Stimulated activated naive CD4-positive, alpha-beta T cell (primary cell): ENCODE data around the gene DPEP2NB.
"Not testable (repeated sequence)": the region's sequence is repeated elsewhere in the genome, so short reads cannot be mapped to it uniquely, and the experiment has no call there.

Experiments used
- DNase-seq, 6 experiments: peaks; one replicate each; lab custom pipeline; 2025; lab: John Stamatoyannopoulos, UW

DPEP2NB gene

DNA sequence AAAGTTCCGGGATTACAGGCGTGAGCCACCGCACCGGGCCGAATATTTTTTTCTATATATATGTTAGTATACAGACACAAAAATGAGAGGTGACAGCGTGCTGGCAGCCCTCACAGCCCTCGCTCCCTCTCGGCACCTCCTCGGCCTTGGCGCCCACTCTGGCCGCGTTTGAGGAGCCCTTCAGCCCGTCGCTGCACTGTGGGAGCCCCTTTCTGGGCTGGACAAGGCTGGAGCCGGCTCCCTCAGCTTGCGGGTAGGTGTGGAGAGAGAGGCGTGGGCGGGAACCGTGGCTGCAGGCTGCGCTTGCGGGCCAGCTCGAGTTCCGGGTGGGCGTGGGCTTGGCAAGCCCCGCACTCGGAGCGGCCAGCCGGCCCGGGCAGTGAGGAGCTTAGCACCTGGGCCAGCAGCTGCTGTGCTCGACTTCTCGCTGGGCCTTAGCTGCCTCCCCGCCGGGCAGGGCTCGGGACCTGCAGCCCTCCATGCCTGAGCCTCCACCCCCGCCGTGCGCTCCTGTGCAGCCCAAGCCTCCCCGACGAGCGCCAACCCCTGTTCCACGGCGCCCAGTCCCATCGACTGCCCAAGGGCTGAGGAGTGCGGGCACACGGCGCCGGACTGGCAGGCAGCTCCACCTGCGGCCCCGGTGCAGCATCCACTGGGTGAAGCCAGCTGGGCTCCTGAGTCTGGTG lies 33.6 kb downstream of the DPEP2NB start:
- DNase-seq: no peak

GRCh38 chr16:67979955-67980678 lies 35.6 kb downstream of the DPEP2NB start, which contains the start of gene DPEP3:
TSS of gene DPEP3 (minus strand) at chr16:67980499. CDS start at chr16:67980380, 119 bp downstream.
- no peak for DNase-seq

GRCh38 chr16:67977469-67978227 lies 38.1 kb downstream of the DPEP2NB start:
- DNase-seq: no peak

DNA sequence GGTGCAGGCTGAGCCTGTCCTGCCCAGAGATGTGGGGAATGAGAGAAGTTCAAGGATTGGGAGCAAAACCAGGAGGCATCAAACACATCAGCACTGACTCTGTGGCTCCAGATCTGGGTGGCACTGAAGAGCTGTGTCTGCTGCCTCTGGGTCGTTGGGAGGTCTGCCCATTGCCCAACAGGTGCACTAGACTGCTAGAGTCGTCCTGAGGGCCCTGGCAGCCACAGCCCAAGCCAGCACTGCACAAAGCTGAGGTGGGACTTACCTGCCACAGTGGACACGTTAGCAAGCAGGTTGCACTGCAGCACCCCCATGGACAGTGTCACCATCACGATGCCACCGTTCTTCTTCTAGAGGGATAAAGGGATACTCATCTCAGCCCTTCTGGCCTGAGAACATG lies 38.7 kb downstream of the DPEP2NB start:
- DNase-seq: no peak

- no peak for DNase-seq
Measured at GRCh38 chr16:67976205-67976604, 39.5 kb downstream of the DPEP2NB start.

GRCh38 chr16:67975321-67976105 lies 40.2 kb downstream of the DPEP2NB start:
- no peak for DNase-seq

GRCh38 chr16:67972285-67972684 lies 43.4 kb downstream of the DPEP2NB start:
- DNase-seq: not testable (repeated sequence)

DNA sequence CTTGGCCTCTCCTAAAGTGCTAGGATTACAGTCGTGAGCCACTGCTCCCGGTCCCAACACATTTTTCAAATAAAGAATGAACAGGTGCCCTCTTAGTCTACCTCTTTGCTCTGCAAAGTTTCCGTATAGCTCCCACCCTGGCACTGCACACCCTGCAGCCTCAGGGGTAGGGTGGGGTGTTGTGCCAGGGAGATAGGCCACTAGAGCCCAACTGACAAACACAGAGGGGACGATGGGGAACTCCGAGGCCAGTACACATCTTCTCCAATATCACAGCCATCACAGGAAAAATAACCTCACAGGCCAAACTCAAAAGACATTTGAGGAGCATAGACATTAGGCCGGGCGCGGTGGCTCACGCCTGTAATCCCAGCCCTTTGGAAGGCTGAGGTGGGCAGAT lies 44.6 kb downstream of the DPEP2NB start:
- no peak for DNase-seq

- DNase-seq: peak in 1 of 6 experiments; percentile 24
Measured at GRCh38 chr16:67969254-67970039, 46.3 kb downstream of the DPEP2NB start.

- peak; percentile 71 to 88 (median 81) for DNase-seq
Measured at GRCh38 chr16:67968400-67969253, 47.1 kb downstream of the DPEP2NB start, which contains the start of gene SLC12A4. TSS of gene SLC12A4 (minus strand) at chr16:67968637. CDS start at chr16:67968553, 84 bp downstream.

GRCh38 chr16:67967958-67968399 lies 47.7 kb downstream of the DPEP2NB start:
- peak in 3 of 6 experiments; percentile 41 to 53 (median 47) for DNase-seq

- peak in 1 of 6 experiments; percentile 41 for DNase-seq
Measured at GRCh38 chr16:67967183-67967957, 48.3 kb downstream of the DPEP2NB start.

- DNase-seq: no peak
Measured at GRCh38 chr16:67966549-67967182, 49.0 kb downstream of the DPEP2NB start.

- DNase-seq: no peak
Measured at GRCh38 chr16:67965668-67966548, 49.8 kb downstream of the DPEP2NB start.

DNA sequence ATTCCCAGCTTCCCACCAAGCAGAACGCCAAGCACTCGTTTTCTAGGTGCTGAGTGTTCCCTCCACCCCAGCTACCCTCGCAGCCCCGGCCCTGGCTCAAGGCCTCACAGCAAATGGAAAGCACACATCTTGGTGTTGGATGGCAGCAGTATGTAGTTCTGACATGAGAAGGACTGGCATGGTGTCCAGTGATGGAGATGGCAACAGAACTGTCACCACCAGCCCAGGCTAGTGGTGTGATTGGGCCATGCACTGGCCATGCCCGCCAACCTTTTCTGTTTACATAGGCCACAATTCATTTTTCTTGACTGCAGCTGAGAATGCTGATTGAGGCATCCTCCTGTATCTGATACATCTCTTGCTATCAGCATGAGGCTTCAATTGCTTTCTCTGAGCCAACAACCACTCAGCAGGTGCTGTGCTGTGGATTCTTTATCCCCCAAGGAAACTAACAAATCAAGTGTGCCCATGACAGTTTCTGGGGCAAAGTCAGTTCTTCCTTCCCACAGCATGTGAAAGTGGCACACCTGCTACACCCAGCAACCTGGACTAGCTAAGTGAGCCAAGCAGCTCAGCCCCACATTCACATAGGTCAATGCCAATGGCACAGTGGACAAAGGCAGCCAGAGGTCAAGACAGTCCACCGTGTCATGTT lies 51.1 kb downstream of the DPEP2NB start:
- no peak for DNase-seq

GRCh38 chr16:67963662-67964321 lies 51.9 kb downstream of the DPEP2NB start:
- DNase-seq: no peak
